C4-2B (cell line): ENCODE data around the gene KCNJ15.

Experiments
- H3K27ac ChIP-seq: fragments of 450-650 bp; 2 replicates; pipeline ENCODE4 v1.5.1; 2017
- CTCF ChIP-seq: fragments of 450-650 bp; conservative IDR thresholded peaks from 2 replicates; pipeline ENCODE4 v1.5.1; 2017; ENCODE audit warnings: mild to moderate bottlenecking
- ZFX ChIP-seq: fragments of 450-650 bp; IDR thresholded peaks from 2 replicates; pipeline ENCODE4 v1.6.1; 2017

The KCNJ15 gene

GRCh38 chr21:38343691-38344090 is 86.9 kb downstream of the KCNJ15 start:
- H3K27ac ChIP-seq: no peak overlapping the region
- TF ChIP-seq ZFX (no peak), CTCF (no peak)

GRCh38 chr21:38346286-38346685 is 89.5 kb downstream of the KCNJ15 start:
- no peak overlapping the region for H3K27ac ChIP-seq
- TF ChIP-seq ZFX (no peak), CTCF (no peak)

DNA sequence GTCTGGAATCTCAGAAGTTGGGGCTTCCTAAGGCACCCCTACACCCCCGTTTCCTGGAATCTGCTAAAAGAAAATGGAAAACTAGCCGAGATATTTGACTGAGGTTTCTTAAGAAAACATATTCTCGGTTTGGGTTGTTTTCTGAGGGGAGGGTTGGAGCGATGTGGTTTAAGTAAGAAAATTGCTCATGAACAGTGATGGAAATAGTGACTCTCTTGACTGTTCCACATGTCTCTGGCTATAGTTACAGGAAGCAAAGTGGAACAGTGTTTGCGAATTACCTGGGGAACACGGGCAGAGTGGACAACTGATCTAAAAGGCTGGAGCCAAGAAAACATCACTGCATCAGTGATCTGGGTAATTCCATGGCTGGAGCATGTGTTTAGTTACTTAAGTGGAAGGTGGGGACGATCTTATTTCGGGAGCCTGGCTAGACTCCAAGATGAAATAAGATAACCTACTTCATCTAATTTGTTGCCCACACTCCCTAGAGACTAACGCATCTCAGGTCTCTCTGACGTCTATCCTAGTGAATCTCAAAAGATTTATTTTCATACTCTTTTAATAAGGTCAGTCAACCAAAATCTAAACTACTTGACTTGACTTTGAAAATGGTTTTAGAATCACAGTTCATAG is 92.4 kb downstream of the KCNJ15 start:
- no peak for TF ChIP-seq CTCF
- no peak for TF ChIP-seq ZFX
- no peak overlapping the region for H3K27ac ChIP-seq

- TF ChIP-seq ZFX: no peak
- no peak for TF ChIP-seq CTCF
- H3K27ac ChIP-seq: no peak overlapping the region
These were observed 93.2 kb downstream of the KCNJ15 start for GRCh38 chr21:38349977-38350376.

DNA sequence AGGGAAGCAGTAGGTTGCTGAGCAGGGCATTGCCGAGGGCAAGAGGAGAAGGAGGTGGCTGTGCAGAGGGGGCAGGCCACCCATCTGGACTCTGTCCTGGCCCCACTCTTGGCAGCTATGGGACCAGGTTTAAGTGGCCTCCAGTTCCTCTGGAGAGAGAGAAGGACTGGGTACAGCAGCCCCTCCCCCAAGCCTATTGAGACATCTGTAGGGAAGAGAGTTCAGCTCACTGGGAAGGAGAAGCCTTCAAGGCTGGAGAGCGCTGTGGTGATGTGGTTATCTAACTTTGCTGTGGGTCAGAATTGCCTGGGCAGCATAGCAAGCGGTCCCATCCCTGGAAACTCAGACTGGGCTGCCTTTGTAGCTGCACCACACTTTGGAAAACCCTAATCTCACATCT is 93.9 kb downstream of the KCNJ15 start:
- TF ChIP-seq ZFX: no peak
- TF ChIP-seq CTCF: no peak
- H3K27ac ChIP-seq: no peak overlapping the region

GRCh38 chr21:38351176-38351959 is 94.6 kb downstream of the KCNJ15 start:
- TF ChIP-seq ZFX: no peak
- no peak for TF ChIP-seq CTCF
- H3K27ac ChIP-seq: no peak overlapping the region

DNA sequence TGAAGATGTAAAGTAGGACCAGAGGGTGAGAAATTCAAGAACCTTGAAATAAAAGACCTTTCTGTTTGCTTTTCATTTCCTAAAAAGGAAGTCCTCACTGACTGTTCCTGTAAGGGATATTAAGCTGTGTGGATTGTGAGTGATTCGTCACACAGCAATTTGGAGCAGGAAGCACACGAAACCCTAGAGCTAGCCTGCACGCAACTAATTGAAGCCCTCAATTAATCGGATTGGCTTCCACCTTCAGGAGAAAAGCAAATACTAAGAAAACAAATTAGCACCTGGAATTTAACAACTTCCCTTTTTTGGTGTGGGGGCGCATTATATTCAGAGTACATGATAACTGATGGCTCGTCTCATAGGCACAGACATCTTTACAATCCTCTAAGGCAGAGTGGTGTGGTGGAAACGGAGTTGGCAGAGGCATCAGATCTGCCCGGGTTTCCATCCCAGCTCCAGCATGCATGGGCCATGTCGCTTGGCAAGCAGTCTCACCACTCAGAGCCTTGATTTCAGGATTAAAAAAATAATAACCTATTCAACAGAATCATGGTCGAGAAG is 95.2 kb downstream of the KCNJ15 start:
- H3K27ac ChIP-seq: no peak overlapping the region
- TF ChIP-seq CTCF: no peak
- TF ChIP-seq ZFX: no peak
